Measurements from ENCODE around the gene ZBTB24.
"Not testable (repeated sequence)": the region's sequence is repeated elsewhere in the genome, so short reads cannot be mapped to it uniquely, and the experiment has no call there.

ZBTB24 gene

GRCh38 chr6:109466212-109466923 is 16.7 kb downstream of the ZBTB24 start:
- no peak for DNase-seq (ENCODE audit: low spot score)
- no peak for TF ChIP-seq CTCF (IDR thresholded peaks at IDR 0.05; ENCODE audit: extremely low read depth, insufficient read depth, missing control alignments)
- in situ Hi-C loops (cut with MboI; ENCODE audit: low pct_unique_long_range_greater_than_20kb, low sequenced_read_pairs, unreplicated experiment): no loop called here

- DNase-seq (ENCODE audit: low spot score): no peak
- in situ Hi-C loops (cut with MboI; ENCODE audit: low pct_unique_long_range_greater_than_20kb, low sequenced_read_pairs, unreplicated experiment): no loop called here
- TF ChIP-seq CTCF (IDR thresholded peaks at IDR 0.05; ENCODE audit: extremely low read depth, insufficient read depth, missing control alignments): no peak
These were observed 17.2 kb downstream of the ZBTB24 start for GRCh38 chr6:109465772-109466171.

DNA sequence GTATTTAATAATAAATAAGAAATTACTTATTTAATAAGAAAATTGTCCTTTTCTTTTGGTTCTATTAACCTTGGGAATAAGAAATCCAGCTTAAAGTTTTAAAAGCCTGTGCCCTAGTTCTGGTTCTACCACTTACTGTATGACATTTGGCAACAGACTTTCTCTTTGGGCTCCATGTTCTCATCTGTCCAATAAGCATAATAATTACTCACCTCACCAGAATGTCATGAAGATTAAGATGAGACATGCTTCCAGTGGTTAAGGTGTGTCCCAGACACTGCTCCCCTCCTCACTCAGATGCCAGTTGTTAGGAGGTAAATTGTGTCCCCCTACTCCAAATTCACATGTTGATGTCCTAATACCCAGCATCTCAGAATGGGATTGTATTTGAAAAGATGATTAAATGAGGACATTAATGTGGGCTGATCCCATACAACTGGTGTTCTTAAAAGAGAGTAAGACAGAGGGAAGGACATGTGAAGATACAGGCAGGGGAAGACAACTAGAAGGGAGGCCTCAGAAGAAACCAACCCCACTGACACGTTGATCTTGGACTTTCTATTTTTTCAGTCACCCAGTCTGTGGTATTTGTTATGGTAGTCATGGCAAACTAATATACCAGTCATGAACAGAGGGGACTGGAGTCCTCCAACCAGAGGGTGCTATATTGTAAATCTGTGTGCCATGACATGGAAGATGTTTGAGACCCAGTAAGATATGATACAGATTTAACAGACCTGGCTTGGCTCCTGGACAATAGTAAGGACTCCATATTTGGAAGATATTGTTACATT is 21.1 kb downstream of the ZBTB24 start:
- TF ChIP-seq CTCF (IDR thresholded peaks at IDR 0.05; ENCODE audit: extremely low read depth, insufficient read depth, missing control alignments): no peak
- in situ Hi-C loops (cut with MboI; ENCODE audit: low pct_unique_long_range_greater_than_20kb, low sequenced_read_pairs, unreplicated experiment): no loop called here
- no peak for DNase-seq (ENCODE audit: low spot score)

GRCh38 chr6:109461205-109461604 is 21.8 kb downstream of the ZBTB24 start:
- in situ Hi-C loops (cut with MboI; ENCODE audit: low pct_unique_long_range_greater_than_20kb, low sequenced_read_pairs, unreplicated experiment): not testable (repeated sequence)

DNA sequence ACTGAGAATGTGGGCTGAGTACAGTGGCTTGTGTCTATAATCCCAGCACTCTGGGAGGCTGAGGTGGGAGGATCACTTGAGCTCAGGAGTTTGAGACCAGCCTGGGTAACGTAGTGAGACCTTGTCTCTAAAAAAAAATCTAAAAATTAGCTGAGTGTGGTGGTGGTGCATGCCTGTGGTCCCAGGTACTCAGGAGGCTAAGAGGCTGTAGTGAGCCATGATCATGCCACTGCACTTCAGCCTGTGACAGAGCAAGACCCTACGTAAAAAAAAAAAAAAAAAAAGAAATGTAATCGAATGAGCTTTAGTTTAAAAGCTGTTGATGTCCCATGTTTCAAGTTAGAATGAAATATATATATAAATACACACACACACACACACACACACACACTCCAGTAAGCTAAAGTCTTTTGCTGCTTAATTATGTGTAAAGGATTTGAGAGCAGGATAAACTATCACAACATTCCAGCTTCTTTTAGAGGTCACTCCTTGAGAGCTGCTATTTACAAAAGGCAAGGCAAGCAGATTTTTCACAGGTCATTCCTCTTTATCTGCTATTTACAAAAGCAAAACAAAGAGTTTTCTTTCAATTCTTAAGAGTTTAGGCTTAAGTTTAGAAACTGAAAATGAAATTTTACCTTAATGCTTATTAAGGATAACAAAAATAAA is 22.7 kb downstream of the ZBTB24 start:
- in situ Hi-C loops (cut with MboI; ENCODE audit: low pct_unique_long_range_greater_than_20kb, low sequenced_read_pairs, unreplicated experiment): no loop called here
- no peak for DNase-seq (ENCODE audit: low spot score)
- TF ChIP-seq CTCF (IDR thresholded peaks at IDR 0.05; ENCODE audit: extremely low read depth, insufficient read depth, missing control alignments): no peak

More at GRCh38 chr6:109461205-109461604, 21.8 kb downstream of the ZBTB24 start:
- DNase-seq (ENCODE audit: low spot score): not testable (repeated sequence)

GRCh38 chr6:109458774-109459531 is 24.1 kb downstream of the ZBTB24 start:
- no peak for TF ChIP-seq CTCF (IDR thresholded peaks at IDR 0.05; ENCODE audit: extremely low read depth, insufficient read depth, missing control alignments)
- DNase-seq (ENCODE audit: low spot score): peak; percentile 72
- in situ Hi-C loops (cut with MboI; ENCODE audit: low pct_unique_long_range_greater_than_20kb, low sequenced_read_pairs, unreplicated experiment): no loop called here

Measured in GM13977 (cell line).